Measurements from ENCODE around the gene KRT82.

DNA sequence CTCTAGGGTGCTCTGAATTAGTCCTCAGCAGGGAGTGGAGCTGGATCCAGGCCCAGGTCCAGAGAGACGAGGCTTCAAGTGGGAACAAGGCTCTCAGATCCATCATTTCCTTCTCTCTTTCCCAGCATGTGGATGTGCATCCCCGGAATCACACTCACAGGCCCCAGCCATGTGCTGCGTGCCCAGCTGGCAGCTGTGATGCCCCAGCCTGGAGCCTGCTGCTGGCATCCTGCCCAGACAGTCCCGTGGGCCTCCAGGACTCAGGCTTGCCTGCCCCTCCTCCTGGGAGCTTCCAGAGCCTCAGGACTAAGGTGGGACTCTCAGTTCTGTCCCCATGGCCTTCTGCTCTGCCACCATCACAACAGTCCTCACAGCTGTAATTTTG, 14.5 kb downstream of the KRT82 start:
- TF ChIP-seq, protein P1, sequence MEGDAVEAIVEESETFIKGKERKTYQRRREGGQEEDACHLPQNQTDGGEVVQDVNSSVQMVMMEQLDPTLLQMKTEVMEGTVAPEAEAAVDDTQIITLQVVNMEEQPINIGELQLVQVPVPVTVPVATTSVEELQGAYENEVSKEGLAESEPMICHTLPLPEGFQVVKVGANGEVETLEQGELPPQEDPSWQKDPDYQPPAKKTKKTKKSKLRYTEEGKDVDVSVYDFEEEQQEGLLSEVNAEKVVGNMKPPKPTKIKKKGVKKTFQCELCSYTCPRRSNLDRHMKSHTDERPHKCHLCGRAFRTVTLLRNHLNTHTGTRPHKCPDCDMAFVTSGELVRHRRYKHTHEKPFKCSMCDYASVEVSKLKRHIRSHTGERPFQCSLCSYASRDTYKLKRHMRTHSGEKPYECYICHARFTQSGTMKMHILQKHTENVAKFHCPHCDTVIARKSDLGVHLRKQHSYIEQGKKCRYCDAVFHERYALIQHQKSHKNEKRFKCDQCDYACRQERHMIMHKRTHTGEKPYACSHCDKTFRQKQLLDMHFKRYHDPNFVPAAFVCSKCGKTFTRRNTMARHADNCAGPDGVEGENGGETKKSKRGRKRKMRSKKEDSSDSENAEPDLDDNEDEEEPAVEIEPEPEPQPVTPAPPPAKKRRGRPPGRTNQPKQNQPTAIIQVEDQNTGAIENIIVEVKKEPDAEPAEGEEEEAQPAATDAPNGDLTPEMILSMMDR (IDR thresholded peaks at IDR 0.05) = no peak
- TF ChIP-seq POLR2A (IDR thresholded peaks at IDR 0.05) = no peak

Measured in thyroid gland (tissue), 4 donors.